Measurements from ENCODE around the gene C1R. TPM values are rescaled to one million over a fixed set of nuclear protein-coding genes. Genes with fewer than 3 reads are reported as not detected.

Gene C1R
- total RNA-seq, 1 experiment from 2014 or later: 11.5 TPM

DNA sequence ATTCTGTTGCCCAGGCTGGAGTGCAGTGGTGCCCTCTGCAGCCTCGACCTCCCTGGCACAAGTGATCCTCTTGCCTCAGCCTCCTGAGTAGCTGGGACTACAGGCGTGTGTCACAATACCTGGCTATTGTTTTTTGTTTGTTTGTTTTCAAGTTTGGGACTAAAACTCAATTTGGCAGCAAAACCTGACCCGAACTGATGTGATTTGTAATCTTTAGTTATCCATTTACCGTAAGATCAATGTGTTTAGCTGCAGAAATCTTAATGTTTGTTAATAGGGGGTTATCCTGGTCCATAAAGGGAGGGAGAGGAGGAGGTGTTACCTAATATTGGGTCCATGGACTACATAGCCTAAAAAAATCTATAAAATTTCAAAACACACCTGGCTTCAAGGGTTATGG, 32.5 kb downstream of the C1R start:
- no peak overlapping the region for H4K8ac ChIP-seq (replicated peaks; ENCODE audit: insufficient read length, low read depth, low read length)
- H4K5ac ChIP-seq (ENCODE audit: insufficient read length, low read depth, low read length): no peak overlapping the region
- H2AK5ac ChIP-seq (ENCODE audit: insufficient read length, low read length): no peak overlapping the region
- H2BK15ac ChIP-seq (ENCODE audit: low read depth, low read length): no peak overlapping the region
- H3K14ac ChIP-seq (ENCODE audit: insufficient read depth, low read length): no peak overlapping the region
- no peaks in the 10 kb centered on the region for H3K9me3 ChIP-seq (ENCODE audit: control insufficient read depth, low read depth, low read length)
- Mint-ChIP-seq H3K4me3 (no peak overlapping the region), H3K36me3 (ENCODE audit: insufficient read depth in 1 of 3, low read depth in 3 of 3) (no peaks in the 10 kb centered on the region), H3K27ac (no peak overlapping the region; a peak in 1 of 7 replicates), H3K27me3 (ENCODE audit: low read depth) (peaks cover 4% of the 10 kb centered on the region), H3K4me1 (peaks cover 14 to 16% of the 10 kb centered on the region in 2 experiments), H3K9me3 (no peaks in the 10 kb centered on the region; a peak in 1 of 5 replicates)
- H3K4me1 ChIP-seq (ENCODE audit: insufficient read depth, low read length): no peaks in the 10 kb centered on the region; the same call in 1 of the 2 replicates
- H3K79me1 ChIP-seq (ENCODE audit: insufficient read depth, low read depth, low read length, poor library complexity, severe bottlenecking): no peaks in the 10 kb centered on the region
- H4K20me1 ChIP-seq (ENCODE audit: control insufficient read depth, insufficient read depth, insufficient read length): no peaks in the 10 kb centered on the region
- H3K4ac ChIP-seq (ENCODE audit: low read depth, low read length): no peak overlapping the region
- H3K79me2 ChIP-seq (ENCODE audit: insufficient read depth, low read length): no peaks in the 10 kb centered on the region
- no peak overlapping the region for H3K56ac ChIP-seq (ENCODE audit: insufficient read length, low read depth, low read length)
- no peaks in the 10 kb centered on the region for H3K23me2 ChIP-seq (ENCODE audit: insufficient read length, low read depth, low read length, poor library complexity, severe bottlenecking)
- no peak overlapping the region for H2AFZ ChIP-seq (ENCODE audit: low read length)
- TF ChIP-seq, protein P1, sequence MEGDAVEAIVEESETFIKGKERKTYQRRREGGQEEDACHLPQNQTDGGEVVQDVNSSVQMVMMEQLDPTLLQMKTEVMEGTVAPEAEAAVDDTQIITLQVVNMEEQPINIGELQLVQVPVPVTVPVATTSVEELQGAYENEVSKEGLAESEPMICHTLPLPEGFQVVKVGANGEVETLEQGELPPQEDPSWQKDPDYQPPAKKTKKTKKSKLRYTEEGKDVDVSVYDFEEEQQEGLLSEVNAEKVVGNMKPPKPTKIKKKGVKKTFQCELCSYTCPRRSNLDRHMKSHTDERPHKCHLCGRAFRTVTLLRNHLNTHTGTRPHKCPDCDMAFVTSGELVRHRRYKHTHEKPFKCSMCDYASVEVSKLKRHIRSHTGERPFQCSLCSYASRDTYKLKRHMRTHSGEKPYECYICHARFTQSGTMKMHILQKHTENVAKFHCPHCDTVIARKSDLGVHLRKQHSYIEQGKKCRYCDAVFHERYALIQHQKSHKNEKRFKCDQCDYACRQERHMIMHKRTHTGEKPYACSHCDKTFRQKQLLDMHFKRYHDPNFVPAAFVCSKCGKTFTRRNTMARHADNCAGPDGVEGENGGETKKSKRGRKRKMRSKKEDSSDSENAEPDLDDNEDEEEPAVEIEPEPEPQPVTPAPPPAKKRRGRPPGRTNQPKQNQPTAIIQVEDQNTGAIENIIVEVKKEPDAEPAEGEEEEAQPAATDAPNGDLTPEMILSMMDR (conservative IDR thresholded peaks at IDR 0.05): no peak
- H3K27ac ChIP-seq (ENCODE audit: insufficient read length, low read depth, low read length): no peak overlapping the region
- no peak overlapping the region for H3K9ac ChIP-seq (ENCODE audit: extremely low read depth, insufficient read length, low read length)
- H3T11ph ChIP-seq (ENCODE audit: low read length): no peak overlapping the region
- H2BK12ac ChIP-seq (ENCODE audit: insufficient read length, low read depth, low read length): no peak overlapping the region
- no peak overlapping the region for H2BK120ac ChIP-seq (ENCODE audit: low read depth, low read length, poor library complexity, severe bottlenecking)
- H3K18ac ChIP-seq (ENCODE audit: insufficient read length, low read depth, low read length): no peak overlapping the region
- H2BK5ac ChIP-seq (ENCODE audit: insufficient read length, low read length): no peak overlapping the region
- DNase-seq: no peak
- no peak overlapping the region for H3K23ac ChIP-seq (ENCODE audit: insufficient read length, low read depth, low read length)
- H3K4me2 ChIP-seq (ENCODE audit: insufficient read depth, insufficient read length, low read length): no peak overlapping the region
- no peak overlapping the region for H4K91ac ChIP-seq (ENCODE audit: insufficient read length, low read depth, low read length)
- WGBS (ENCODE audit: extremely low coverage, insufficient read length, low lambda C conversion rate): no CpG with 5 or more reads among the region's 4 CpGs
- no peak overlapping the region for H2BK20ac ChIP-seq (ENCODE audit: low read depth, low read length, poor library complexity, severe bottlenecking)
- H3K27me3 ChIP-seq (ENCODE audit: insufficient read depth, low read length): no peaks in the 10 kb centered on the region

Measured in H9 (cell line).